CD4-positive, alpha-beta T cell (primary cell): ENCODE measurements around the gene KDM3A. TPM values are rescaled to one million over a fixed set of nuclear protein-coding genes. Genes with fewer than 3 reads are reported as not detected.
A peak's percentile ranks its signal among the peaks of the same experiment; 100 is the strongest.

Experiments
- ATAC-seq: fragments of 200-7000 bp; cut with Tn5 transposase; one replicate; pipeline ENCODE4 v1.10.0; 2022; ENCODE audit warnings: mild to moderate bottlenecking; ENCODE audit not compliant: poor library complexity
- CTCF ChIA-PET: fragments of 350-600 bp; sonication (Branson Sonifier 250); formaldehyde crosslinking; loops from one replicate; lab custom pipeline; 2021; ENCODE audit warnings: antibody characterized with exemption, inconsistent platforms; lab: Charles Lee
- POLR2A ChIA-PET: fragments of 350-600 bp; sonication (Branson Sonifier 250); formaldehyde crosslinking; loops from one replicate; lab custom pipeline; 2021; ENCODE audit warnings: antibody characterized with exemption, inconsistent platforms; lab: Charles Lee
- DNase-seq, 14 experiments: peaks; one replicate each; pipeline ENCODE4 v3.0.0-alpha.2; 2013 to 2020; ENCODE audit warnings: mixed read lengths in 2 of 14
- H3K27ac ChIP-seq, 2 donors: one replicate each; pipeline versions ENCODE4 v1.5.1 to v1.7.0; 2013; ENCODE audit warnings: low read length in 2 of 2, low read depth in 1 of 2, mild to moderate bottlenecking in 1 of 2
- H3K27me3 ChIP-seq, 2 experiments: 1 replicate in 1 of 2; 2 replicates in 1 of 2; pipeline versions ENCODE4 v1.6.1 to v1.7.0; 2013; ENCODE audit warnings: low read length in 2 of 2, control low read depth in 1 of 2, mild to moderate bottlenecking in 1 of 2, moderate library complexity in 1 of 2; ENCODE audit not compliant: insufficient read depth in 2 of 2, control insufficient read depth in 1 of 2
- H3K36me3 ChIP-seq: one replicate; pipeline ENCODE4 v1.6.1; 2013; ENCODE audit warnings: low read length, control low read depth; ENCODE audit not compliant: insufficient read depth
- H3K4me1 ChIP-seq: one replicate; pipeline ENCODE4 v1.6.1; 2013; ENCODE audit warnings: low read length, control low read depth; ENCODE audit not compliant: insufficient read depth
- H3K4me3 ChIP-seq: one replicate; pipeline ENCODE4 v1.5.1; 2013; ENCODE audit warnings: mild to moderate bottlenecking, low read length, moderate library complexity
- H3K9me3 ChIP-seq, 2 experiments: 1 replicate in 1 of 2; 2 replicates in 1 of 2; pipeline versions ENCODE4 v1.6.1 to v1.7.0; 2013; ENCODE audit warnings: low read length in 2 of 2, mild to moderate bottlenecking in 2 of 2, control low read depth in 1 of 2, moderate library complexity in 1 of 2; ENCODE audit not compliant: control insufficient read depth in 1 of 2, insufficient read depth in 1 of 2
- H3K27ac Mint-ChIP-seq: one replicate; pipeline ENCODE4 v1.8.0; 2020; ENCODE audit warnings: mixed read lengths
- H3K27me3 Mint-ChIP-seq: one replicate; pipeline ENCODE4 v1.8.0; 2021; ENCODE audit warnings: mixed read lengths
- H3K36me3 Mint-ChIP-seq: one replicate; pipeline ENCODE4 v1.8.0; 2021; ENCODE audit warnings: low read depth, mixed read lengths
- H3K4me1 Mint-ChIP-seq: one replicate; pipeline ENCODE4 v1.8.0; 2021; ENCODE audit warnings: low read depth, mixed read lengths
- H3K4me3 Mint-ChIP-seq: one replicate; pipeline ENCODE4 v1.8.0; 2020; ENCODE audit warnings: mild to moderate bottlenecking, mixed read lengths
- H3K9me3 Mint-ChIP-seq: one replicate; pipeline ENCODE4 v1.8.0; 2020; ENCODE audit warnings: mixed read lengths
- CTCF ChIP-seq: fragments of 200-600 bp; IDR thresholded peaks from one replicate; pipeline ENCODE4 v1.8.0; 2022; ENCODE audit warnings: antibody characterized with exemption, mild to moderate bottlenecking
- intact Hi-C, 2 experiments: fragments of 100-400 bp; cut with DNase I in 1 of 2; cut with micrococcal nuclease in 1 of 2; formaldehyde crosslinking; loops; one replicate each; pipeline versions ENCODE4 v1.15.1 to v1.9.0; 2023 to 2025; cut with DNase I, micrococcal nuclease
- total RNA-seq, 174 experiments: library from RNA in 2 of 174; stranded (reverse) in 2 of 174; gene quantifications; one replicate each; pipeline ENCODE4 v1.2.3 and lab custom pipeline; 2021 to 2026

Gene KDM3A
- total RNA-seq, 2 experiments from 2014 or later, result 205 to 207 TPM

GRCh38 chr2:86480105-86480504 lies 38.9 kb downstream of the KDM3A start:
- Mint-ChIP-seq H3K4me1 (peaks cover 9% of the 10 kb centered on the region), H3K9me3 (no peaks in the 10 kb centered on the region), H3K36me3 (peaks cover 100% of the 10 kb centered on the region), H3K27ac (no peak overlapping the region), H3K27me3 (no peaks in the 10 kb centered on the region), H3K4me3 (no peak overlapping the region)
- DNase-seq (no peak), ATAC-seq (no peak)
- H3K4me1 ChIP-seq, result no peaks in the 10 kb centered on the region
- no peaks in the 10 kb centered on the region for H3K9me3 ChIP-seq
- TF ChIP-seq CTCF, result no peak
- intact Hi-C loops, result no loop called here
- H3K27ac ChIP-seq, result no peak overlapping the region
- ChIA-PET CTCF (interaction anchor here (0.9 kb wide), 1 partner anchor 11 kb away, joined by 3 read pairs; no protein-coding TSS in a partner anchor), POLR2A (interaction anchor here (1.0 to 1.1 kb wide), 2 partner anchors 12 to 38 kb away, joined by 3 read pairs; no protein-coding TSS in a partner anchor)
- H3K4me3 ChIP-seq, result no peak overlapping the region
- H3K27me3 ChIP-seq, result no peaks in the 10 kb centered on the region
- peaks cover 100% of the 10 kb centered on the region for H3K36me3 ChIP-seq

- no peaks in the 10 kb centered on the region for H3K9me3 ChIP-seq
- H3K36me3 ChIP-seq, result peaks cover 100% of the 10 kb centered on the region
- TF ChIP-seq CTCF, result no peak
- ATAC-seq (no peak), DNase-seq (no peak)
- ChIA-PET POLR2A (no interaction called here), CTCF (no interaction called here)
- H3K27me3 ChIP-seq, result no peaks in the 10 kb centered on the region
- intact Hi-C loops, result no loop called here
- H3K36me3 Mint-ChIP-seq, result peaks cover 100% of the 10 kb centered on the region
- no peaks in the 10 kb centered on the region for H3K4me1 ChIP-seq
- no peak overlapping the region for H3K4me3 ChIP-seq
- H3K4me3 Mint-ChIP-seq, result no peak overlapping the region
- H3K27ac ChIP-seq, result no peak overlapping the region
- peak overlapping the region; percentile 57 for H3K27ac Mint-ChIP-seq
- no peaks in the 10 kb centered on the region for H3K27me3 Mint-ChIP-seq
- H3K4me1 Mint-ChIP-seq, result peaks cover 15% of the 10 kb centered on the region
- no peaks in the 10 kb centered on the region for H3K9me3 Mint-ChIP-seq
These were observed 40.9 kb downstream of the KDM3A start for GRCh38 chr2:86482034-86482433.

GRCh38 chr2:86484385-86484784 lies 43.2 kb downstream of the KDM3A start:
- Histone ChIP-seq H3K4me3 (no peak overlapping the region), H3K27ac (no peak overlapping the region), H3K36me3 (peaks cover 100% of the 10 kb centered on the region), H3K4me1 (no peaks in the 10 kb centered on the region), H3K9me3 (no peaks in the 10 kb centered on the region), H3K27me3 (no peaks in the 10 kb centered on the region)
- H3K27me3 Mint-ChIP-seq, result no peaks in the 10 kb centered on the region
- ChIA-PET CTCF (no interaction called here), POLR2A (interaction anchor here (1.1 kb wide), 1 partner anchor 280 kb away, joined by 5 read pairs; no protein-coding TSS in a partner anchor)
- no peak for TF ChIP-seq CTCF
- no peaks in the 10 kb centered on the region for H3K9me3 Mint-ChIP-seq
- H3K27ac Mint-ChIP-seq, result peak overlapping the region; percentile 10
- no peak overlapping the region for H3K4me3 Mint-ChIP-seq
- H3K4me1 Mint-ChIP-seq, result peaks cover 15% of the 10 kb centered on the region
- H3K36me3 Mint-ChIP-seq, result peaks cover 100% of the 10 kb centered on the region
- DNase-seq, result no peak
- ATAC-seq, result no peak
- intact Hi-C loops, result no loop called here
